ENCODE measurements around the gene APOO. TPM values are rescaled to one million over a fixed set of nuclear protein-coding genes. Genes with fewer than 3 reads are reported as not detected.

APOO gene
- polyA plus RNA-seq, 1 donor from 2014 or later, result 42.5 TPM

DNA sequence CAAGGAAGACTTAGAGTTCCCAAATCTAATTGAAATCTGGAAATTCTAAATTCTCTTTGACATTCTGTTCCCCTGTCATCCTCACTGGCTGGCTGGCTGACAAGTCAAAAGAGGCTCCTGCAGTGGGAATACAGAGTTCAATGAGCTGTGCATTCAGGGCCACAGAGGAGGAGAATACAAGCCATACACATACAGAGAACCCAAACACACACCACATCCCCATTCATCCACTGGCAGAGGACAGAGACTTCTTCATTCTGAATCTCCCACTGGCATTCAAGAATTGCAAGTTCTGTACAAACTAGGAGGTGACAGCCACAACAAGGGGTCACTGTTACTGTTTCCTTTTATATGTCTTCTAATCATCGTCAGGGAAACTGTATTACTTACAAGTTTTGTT lies 75.0 kb downstream of the APOO start:
- Histone ChIP-seq H3K36me3 (ENCODE audit: insufficient read depth, low read length) (no peaks in the 10 kb centered on the region), H3K4me3 (ENCODE audit: low read length) (no peak overlapping the region), H3K9me3 (ENCODE audit: low read length) (no peaks in the 10 kb centered on the region), H2AFZ (ENCODE audit: low read depth, low read length) (no peak overlapping the region), H3K4me2 (ENCODE audit: low read length) (no peak overlapping the region), H3K27me3 (ENCODE audit: insufficient read depth, low read depth, low read length) (no peaks in the 10 kb centered on the region), H3K9ac (ENCODE audit: low read length) (no peak overlapping the region), H3K79me2 (replicated peaks; ENCODE audit: insufficient read depth, low read length) (no peaks in the 10 kb centered on the region), H3F3A (ENCODE audit: insufficient read depth, low read length, poor library complexity, severe bottlenecking) (no peaks in the 10 kb centered on the region), H4K20me1 (ENCODE audit: insufficient read depth) (no peaks in the 10 kb centered on the region), H3K9me2 (ENCODE audit: insufficient read depth, low read length) (no peaks in the 10 kb centered on the region), H3K27ac (ENCODE audit: low read length) (no peak overlapping the region)
- no peak for TF ChIP-seq MXI1 (conservative IDR thresholded peaks at IDR 0.05; ENCODE audit: poor library complexity, severe bottlenecking)

GRCh38 chrX:23828881-23829280 lies 78.9 kb downstream of the APOO start:
- H3K36me3 ChIP-seq (ENCODE audit: insufficient read depth, low read length), result no peaks in the 10 kb centered on the region
- no peaks in the 10 kb centered on the region for H3K9me3 ChIP-seq (ENCODE audit: low read length)
- H3F3A ChIP-seq (ENCODE audit: insufficient read depth, low read length, poor library complexity, severe bottlenecking), result no peaks in the 10 kb centered on the region
- no peak for TF ChIP-seq SMC3 (conservative IDR thresholded peaks at IDR 0.05; ENCODE audit: poor library complexity)
- TF ChIP-seq, protein P1, sequence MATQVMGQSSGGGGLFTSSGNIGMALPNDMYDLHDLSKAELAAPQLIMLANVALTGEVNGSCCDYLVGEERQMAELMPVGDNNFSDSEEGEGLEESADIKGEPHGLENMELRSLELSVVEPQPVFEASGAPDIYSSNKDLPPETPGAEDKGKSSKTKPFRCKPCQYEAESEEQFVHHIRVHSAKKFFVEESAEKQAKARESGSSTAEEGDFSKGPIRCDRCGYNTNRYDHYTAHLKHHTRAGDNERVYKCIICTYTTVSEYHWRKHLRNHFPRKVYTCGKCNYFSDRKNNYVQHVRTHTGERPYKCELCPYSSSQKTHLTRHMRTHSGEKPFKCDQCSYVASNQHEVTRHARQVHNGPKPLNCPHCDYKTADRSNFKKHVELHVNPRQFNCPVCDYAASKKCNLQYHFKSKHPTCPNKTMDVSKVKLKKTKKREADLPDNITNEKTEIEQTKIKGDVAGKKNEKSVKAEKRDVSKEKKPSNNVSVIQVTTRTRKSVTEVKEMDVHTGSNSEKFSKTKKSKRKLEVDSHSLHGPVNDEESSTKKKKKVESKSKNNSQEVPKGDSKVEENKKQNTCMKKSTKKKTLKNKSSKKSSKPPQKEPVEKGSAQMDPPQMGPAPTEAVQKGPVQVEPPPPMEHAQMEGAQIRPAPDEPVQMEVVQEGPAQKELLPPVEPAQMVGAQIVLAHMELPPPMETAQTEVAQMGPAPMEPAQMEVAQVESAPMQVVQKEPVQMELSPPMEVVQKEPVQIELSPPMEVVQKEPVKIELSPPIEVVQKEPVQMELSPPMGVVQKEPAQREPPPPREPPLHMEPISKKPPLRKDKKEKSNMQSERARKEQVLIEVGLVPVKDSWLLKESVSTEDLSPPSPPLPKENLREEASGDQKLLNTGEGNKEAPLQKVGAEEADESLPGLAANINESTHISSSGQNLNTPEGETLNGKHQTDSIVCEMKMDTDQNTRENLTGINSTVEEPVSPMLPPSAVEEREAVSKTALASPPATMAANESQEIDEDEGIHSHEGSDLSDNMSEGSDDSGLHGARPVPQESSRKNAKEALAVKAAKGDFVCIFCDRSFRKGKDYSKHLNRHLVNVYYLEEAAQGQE (IDR thresholded peaks at IDR 0.05; ENCODE audit: borderline replicate concordance), result no peak
- H3K4me2 ChIP-seq (ENCODE audit: low read length), result no peak overlapping the region
- no peak overlapping the region for H2AFZ ChIP-seq (ENCODE audit: low read depth, low read length)
- no peaks in the 10 kb centered on the region for H3K27me3 ChIP-seq (ENCODE audit: insufficient read depth, low read depth, low read length)
- H3K4me3 ChIP-seq (ENCODE audit: low read length), result no peak overlapping the region
- no peaks in the 10 kb centered on the region for H4K20me1 ChIP-seq (ENCODE audit: insufficient read depth)
- H3K27ac ChIP-seq (ENCODE audit: low read length), result no peak overlapping the region
- no peaks in the 10 kb centered on the region for H3K79me2 ChIP-seq (replicated peaks; ENCODE audit: insufficient read depth, low read length)
- H3K9me2 ChIP-seq (ENCODE audit: insufficient read depth, low read length), result no peaks in the 10 kb centered on the region
- H3K9ac ChIP-seq (ENCODE audit: low read length), result no peak overlapping the region

- H3K27ac ChIP-seq (ENCODE audit: low read length), result no peak overlapping the region
- no peak overlapping the region for H3K4me3 ChIP-seq (ENCODE audit: low read length)
- H2AFZ ChIP-seq (ENCODE audit: low read depth, low read length), result no peak overlapping the region
- H3K27me3 ChIP-seq (ENCODE audit: insufficient read depth, low read depth, low read length), result no peaks in the 10 kb centered on the region
- TF ChIP-seq EP300 (conservative IDR thresholded peaks at IDR 0.05; ENCODE audit: poor library complexity, severe bottlenecking), result no peak
- TF ChIP-seq MXI1 (conservative IDR thresholded peaks at IDR 0.05; ENCODE audit: poor library complexity, severe bottlenecking), result no peak
- no peak for TF ChIP-seq POLR2AphosphoS5 (IDR thresholded peaks at IDR 0.05)
- no peak for TF ChIP-seq TAF1 (IDR thresholded peaks at IDR 0.05; ENCODE audit: low read depth)
- TF ChIP-seq, protein P1 (IDR thresholded peaks at IDR 0.05; ENCODE audit: borderline replicate concordance), result no peak
- H3K9ac ChIP-seq (ENCODE audit: low read length), result no peak overlapping the region
- no peak overlapping the region for H3K4me2 ChIP-seq (ENCODE audit: low read length)
- H3F3A ChIP-seq (ENCODE audit: insufficient read depth, low read length, poor library complexity, severe bottlenecking), result no peaks in the 10 kb centered on the region
- H3K36me3 ChIP-seq (ENCODE audit: insufficient read depth, low read length), result no peaks in the 10 kb centered on the region
- no peaks in the 10 kb centered on the region for H3K79me2 ChIP-seq (replicated peaks; ENCODE audit: insufficient read depth, low read length)
- H3K9me2 ChIP-seq (ENCODE audit: insufficient read depth, low read length), result no peaks in the 10 kb centered on the region
- no peaks in the 10 kb centered on the region for H3K9me3 ChIP-seq (ENCODE audit: low read length)
- no peaks in the 10 kb centered on the region for H4K20me1 ChIP-seq (ENCODE audit: insufficient read depth)
These were observed 81.1 kb downstream of the APOO start for GRCh38 chrX:23826653-23827052.

Measured in neural cell (in vitro differentiated cells).